ENCODE data around the gene CDKAL1.

GRCh38 chr6:20693466-20694063, 159.3 kb downstream of the CDKAL1 start:
- TF ChIP-seq CTCF (IDR thresholded peaks at IDR 0.05), result no peak
- TF ChIP-seq POLR2A (IDR thresholded peaks at IDR 0.05), result no peak
- no peak for TF ChIP-seq POLR2AphosphoS5 (IDR thresholded peaks at IDR 0.05)
- TF ChIP-seq EP300 (IDR thresholded peaks at IDR 0.05), result no peak
